Body of pancreas (tissue), 4 donors: ENCODE results near the gene LAMA5.

ENCODE experiments used
- POLR2A ChIP-seq, 3 donors: fragments of 450-650 bp; IDR thresholded peaks; one replicate each; pipeline ENCODE4 v1.6.1; 2016; ENCODE audit warnings: antibody characterized with exemption in 3 of 3, mild to moderate bottlenecking in 2 of 3
- TF ChIP-seq, protein P1 (sequence below), 7 experiments: fragments of 450-650 bp in 4 of 7; fragments of 200-600 bp in 3 of 7; sonication (generic) in 3 of 7; IDR thresholded peaks; one replicate each; pipeline ENCODE4 v1.5.1; 2016 to 2019; ENCODE audit warnings: antibody characterized with exemption in 7 of 7

DNA sequence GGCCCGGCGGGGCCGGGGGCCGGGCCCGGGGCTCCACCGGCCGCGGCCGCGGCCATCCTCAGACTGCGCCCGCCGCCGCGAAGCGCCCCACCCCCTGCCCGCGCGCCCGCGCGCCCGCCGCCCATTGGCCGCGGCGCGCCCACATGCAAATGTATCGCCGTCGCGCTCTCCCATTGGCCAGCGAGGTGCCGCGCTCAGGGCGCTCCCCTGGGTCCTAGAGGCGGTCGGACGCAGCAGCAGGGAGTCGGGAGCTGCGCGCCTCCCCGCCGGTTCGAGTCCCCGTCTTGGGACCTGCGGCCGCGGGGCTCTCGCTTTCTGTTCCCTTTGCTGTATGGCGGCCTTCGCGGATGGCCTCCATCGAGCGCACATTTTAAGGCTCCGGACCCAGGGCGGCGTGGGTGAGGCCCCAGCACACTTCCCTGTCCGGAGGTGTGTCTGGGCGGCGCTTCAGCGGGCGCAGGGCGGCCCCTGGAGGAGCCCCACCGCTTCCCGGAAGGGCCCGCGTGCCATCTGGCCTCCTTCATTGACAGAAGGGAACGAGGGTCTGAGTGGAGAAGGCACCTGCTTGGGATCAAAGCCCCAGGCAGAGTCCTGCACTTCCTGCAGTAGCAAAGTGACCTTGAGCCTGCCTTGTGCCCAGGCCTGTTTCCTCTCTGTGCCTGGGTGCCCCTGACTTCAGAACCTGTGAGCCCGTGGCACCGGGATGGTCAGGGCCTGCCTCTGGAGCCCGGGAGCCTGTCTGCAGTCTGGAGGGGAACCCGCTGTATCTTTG lies 40.3 kb upstream of the LAMA5 start, which contains the start of gene CABLES2:
- TF ChIP-seq POLR2A (IDR thresholded peaks at IDR 0.05), result no peak
- TF ChIP-seq, protein P1, sequence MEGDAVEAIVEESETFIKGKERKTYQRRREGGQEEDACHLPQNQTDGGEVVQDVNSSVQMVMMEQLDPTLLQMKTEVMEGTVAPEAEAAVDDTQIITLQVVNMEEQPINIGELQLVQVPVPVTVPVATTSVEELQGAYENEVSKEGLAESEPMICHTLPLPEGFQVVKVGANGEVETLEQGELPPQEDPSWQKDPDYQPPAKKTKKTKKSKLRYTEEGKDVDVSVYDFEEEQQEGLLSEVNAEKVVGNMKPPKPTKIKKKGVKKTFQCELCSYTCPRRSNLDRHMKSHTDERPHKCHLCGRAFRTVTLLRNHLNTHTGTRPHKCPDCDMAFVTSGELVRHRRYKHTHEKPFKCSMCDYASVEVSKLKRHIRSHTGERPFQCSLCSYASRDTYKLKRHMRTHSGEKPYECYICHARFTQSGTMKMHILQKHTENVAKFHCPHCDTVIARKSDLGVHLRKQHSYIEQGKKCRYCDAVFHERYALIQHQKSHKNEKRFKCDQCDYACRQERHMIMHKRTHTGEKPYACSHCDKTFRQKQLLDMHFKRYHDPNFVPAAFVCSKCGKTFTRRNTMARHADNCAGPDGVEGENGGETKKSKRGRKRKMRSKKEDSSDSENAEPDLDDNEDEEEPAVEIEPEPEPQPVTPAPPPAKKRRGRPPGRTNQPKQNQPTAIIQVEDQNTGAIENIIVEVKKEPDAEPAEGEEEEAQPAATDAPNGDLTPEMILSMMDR (IDR thresholded peaks at IDR 0.05), result peak in 3 of 7 experiments; percentile 26 to 47 (median 31)
